Breast epithelium (tissue), 3 donors: ENCODE measurements around the gene YIPF1.

Source experiments
- CTCF ChIP-seq, 3 donors: fragments of 450-650 bp; IDR thresholded peaks; one replicate each; pipeline ENCODE4 v1.5.1; 2016 to 2017; ENCODE audit warnings: antibody characterized with exemption in 3 of 3, mild to moderate bottlenecking in 3 of 3, moderate library complexity in 3 of 3
- POLR2A ChIP-seq: fragments of 450-650 bp; IDR thresholded peaks from one replicate; pipeline ENCODE4 v1.6.1; 2016; ENCODE audit warnings: antibody characterized with exemption, mild to moderate bottlenecking, moderate library complexity
- POLR2AphosphoS5 ChIP-seq, 3 donors: sonication (generic); formaldehyde crosslinking; IDR thresholded peaks; one replicate each; pipeline ENCODE4 v1.6.1; 2017; ENCODE audit warnings: antibody characterized with exemption in 3 of 3

GRCh38 chr1:53862507-53862906 is 27.1 kb downstream of the YIPF1 start:
- TF ChIP-seq CTCF (IDR thresholded peaks at IDR 0.05) (no peak), POLR2A (no peak), POLR2AphosphoS5 (IDR thresholded peaks at IDR 0.05) (no peak)
